Stimulated activated naive CD8-positive, alpha-beta T cell treated with anti-CD3 and anti-CD28 coated beads, Interleukin-15, Interleukin-2, amounts not matched to agents 100 ng/mL and 50 ng/mL, for 24 hours (primary cell): Measurements from ENCODE around the gene RPAP3.

Source experiments
- H3K27ac Mint-ChIP-seq: one replicate; pipeline ENCODE4 v1.8.0; 2021; ENCODE audit warnings: mild to moderate bottlenecking, mixed read lengths
- H3K27me3 Mint-ChIP-seq: one replicate; pipeline ENCODE4 v1.8.0; 2021; ENCODE audit warnings: mixed read lengths
- H3K36me3 Mint-ChIP-seq: one replicate; pipeline ENCODE4 v1.8.0; 2021; ENCODE audit warnings: low read depth, mixed read lengths
- H3K4me1 Mint-ChIP-seq: one replicate; pipeline ENCODE4 v1.8.0; 2021; ENCODE audit warnings: low read depth, mixed read lengths
- H3K4me3 Mint-ChIP-seq: one replicate; pipeline ENCODE4 v1.8.0; 2021; ENCODE audit warnings: mild to moderate bottlenecking, mixed read lengths
- H3K9me3 Mint-ChIP-seq: one replicate; pipeline ENCODE4 v1.8.0; 2021; ENCODE audit warnings: mixed read lengths

Gene RPAP3

GRCh38 chr12:47735649-47736048 lies 29.8 kb upstream of the RPAP3 start:
- Mint-ChIP-seq H3K9me3 (no peaks in the 10 kb centered on the region), H3K27me3 (no peaks in the 10 kb centered on the region), H3K4me1 (peaks cover 10% of the 10 kb centered on the region), H3K36me3 (no peaks in the 10 kb centered on the region), H3K4me3 (no peak overlapping the region), H3K27ac (no peak overlapping the region)

GRCh38 chr12:47734725-47735480 lies 29.1 kb upstream of the RPAP3 start:
- Mint-ChIP-seq H3K27me3 (no peaks in the 10 kb centered on the region), H3K27ac (no peak overlapping the region), H3K36me3 (no peaks in the 10 kb centered on the region), H3K4me3 (no peak overlapping the region), H3K9me3 (no peaks in the 10 kb centered on the region), H3K4me1 (peaks cover 6% of the 10 kb centered on the region)

- H3K9me3 Mint-ChIP-seq, result no peaks in the 10 kb centered on the region
- H3K27ac Mint-ChIP-seq, result no peak overlapping the region
These were observed 27.3 kb upstream of the RPAP3 start for GRCh38 chr12:47733142-47733541.

GRCh38 chr12:47732504-47732903 lies 26.7 kb upstream of the RPAP3 start:
- no peaks in the 10 kb centered on the region for H3K4me1 Mint-ChIP-seq
- no peaks in the 10 kb centered on the region for H3K27me3 Mint-ChIP-seq
- H3K27ac Mint-ChIP-seq, result no peak overlapping the region
- H3K36me3 Mint-ChIP-seq, result no peaks in the 10 kb centered on the region
- no peak overlapping the region for H3K4me3 Mint-ChIP-seq
- no peaks in the 10 kb centered on the region for H3K9me3 Mint-ChIP-seq

More at GRCh38 chr12:47733142-47733541, 27.3 kb upstream of the RPAP3 start:
- no peaks in the 10 kb centered on the region for H3K27me3 Mint-ChIP-seq
- H3K36me3 Mint-ChIP-seq, result no peaks in the 10 kb centered on the region
- H3K4me1 Mint-ChIP-seq, result no peaks in the 10 kb centered on the region
- H3K4me3 Mint-ChIP-seq, result no peak overlapping the region

- Mint-ChIP-seq H3K27me3 (no peaks in the 10 kb centered on the region), H3K4me1 (peaks cover 2% of the 10 kb centered on the region), H3K4me3 (no peak overlapping the region), H3K36me3 (no peaks in the 10 kb centered on the region), H3K9me3 (no peaks in the 10 kb centered on the region), H3K27ac (no peak overlapping the region)
These were observed 25.9 kb upstream of the RPAP3 start for GRCh38 chr12:47731723-47732122.

GRCh38 chr12:47730341-47730744 lies 24.5 kb upstream of the RPAP3 start:
- Mint-ChIP-seq H3K27ac (no peak overlapping the region), H3K4me3 (no peak overlapping the region), H3K36me3 (no peaks in the 10 kb centered on the region), H3K9me3 (no peaks in the 10 kb centered on the region), H3K27me3 (no peaks in the 10 kb centered on the region), H3K4me1 (peaks cover 16% of the 10 kb centered on the region)

- Mint-ChIP-seq H3K4me1 (peaks cover 17% of the 10 kb centered on the region), H3K27ac (no peak overlapping the region), H3K4me3 (no peak overlapping the region)
These were observed 23.4 kb upstream of the RPAP3 start for GRCh38 chr12:47729233-47729632.

GRCh38 chr12:47725893-47726292 lies 20.1 kb upstream of the RPAP3 start:
- Mint-ChIP-seq H3K4me1 (peaks cover 45% of the 10 kb centered on the region), H3K9me3 (no peaks in the 10 kb centered on the region), H3K27me3 (no peaks in the 10 kb centered on the region), H3K4me3 (no peak overlapping the region), H3K36me3 (peaks cover 10% of the 10 kb centered on the region), H3K27ac (no peak overlapping the region)

More at GRCh38 chr12:47729233-47729632, 23.4 kb upstream of the RPAP3 start:
- Mint-ChIP-seq H3K27me3 (no peaks in the 10 kb centered on the region), H3K9me3 (no peaks in the 10 kb centered on the region), H3K36me3 (peaks cover 6% of the 10 kb centered on the region)

GRCh38 chr12:47725091-47725772 lies 19.4 kb upstream of the RPAP3 start, which contains the start of gene ENDOU:
Gene ENDOU (minus strand): TSS chr12:47725490. CDS start chr12:47725413, 77 bp downstream.
- peaks cover 50% of the 10 kb centered on the region for H3K4me1 Mint-ChIP-seq
- H3K27me3 Mint-ChIP-seq, result no peaks in the 10 kb centered on the region
- H3K9me3 Mint-ChIP-seq, result no peaks in the 10 kb centered on the region
- peaks cover 13% of the 10 kb centered on the region for H3K36me3 Mint-ChIP-seq
- H3K27ac Mint-ChIP-seq, result no peak within 1 kb of the TSS
- H3K4me3 Mint-ChIP-seq, result no peak within 1 kb of the TSS

GRCh38 chr12:47722941-47723631 lies 17.3 kb upstream of the RPAP3 start:
- Mint-ChIP-seq H3K4me1 (peaks cover 57% of the 10 kb centered on the region), H3K9me3 (no peaks in the 10 kb centered on the region), H3K27me3 (no peaks in the 10 kb centered on the region), H3K4me3 (no peak overlapping the region), H3K36me3 (peaks cover 18% of the 10 kb centered on the region), H3K27ac (no peak overlapping the region)

- peaks cover 18% of the 10 kb centered on the region for H3K36me3 Mint-ChIP-seq
- peaks cover 65% of the 10 kb centered on the region for H3K4me1 Mint-ChIP-seq
- H3K4me3 Mint-ChIP-seq, result no peak overlapping the region
- no peaks in the 10 kb centered on the region for H3K9me3 Mint-ChIP-seq
- no peaks in the 10 kb centered on the region for H3K27me3 Mint-ChIP-seq
- H3K27ac Mint-ChIP-seq, result no peak overlapping the region
These were observed 16.5 kb upstream of the RPAP3 start for GRCh38 chr12:47722136-47722834.

GRCh38 chr12:47721431-47721973 lies 15.7 kb upstream of the RPAP3 start:
- Mint-ChIP-seq H3K4me3 (peak overlapping the region; percentile 8), H3K9me3 (no peaks in the 10 kb centered on the region), H3K27ac (peak overlapping the region; percentile 27), H3K36me3 (peaks cover 18% of the 10 kb centered on the region), H3K27me3 (no peaks in the 10 kb centered on the region), H3K4me1 (peaks cover 68% of the 10 kb centered on the region)

GRCh38 chr12:47718531-47718930 lies 12.7 kb upstream of the RPAP3 start:
- Mint-ChIP-seq H3K27ac (no peak overlapping the region), H3K4me1 (peaks cover 67% of the 10 kb centered on the region), H3K27me3 (no peaks in the 10 kb centered on the region), H3K4me3 (no peak overlapping the region), H3K9me3 (no peaks in the 10 kb centered on the region), H3K36me3 (peaks cover 12% of the 10 kb centered on the region)

- H3K9me3 Mint-ChIP-seq, result no peaks in the 10 kb centered on the region
- no peak overlapping the region for H3K4me3 Mint-ChIP-seq
- peaks cover 12% of the 10 kb centered on the region for H3K36me3 Mint-ChIP-seq
- peaks cover 60% of the 10 kb centered on the region for H3K4me1 Mint-ChIP-seq
- H3K27me3 Mint-ChIP-seq, result no peaks in the 10 kb centered on the region
- H3K27ac Mint-ChIP-seq, result peak overlapping the region; percentile 62
These were observed 11.8 kb upstream of the RPAP3 start for GRCh38 chr12:47717443-47718193.
